GM21360 (cell line): ENCODE measurements around the gene MYO9A.
"Not testable (repeated sequence)": the region's sequence is repeated elsewhere in the genome, so short reads cannot be mapped to it uniquely, and the experiment has no call there.

Source experiments
- ATAC-seq: cut with Tn5 transposase; IDR thresholded peaks from one replicate; pipeline ENCODE4 v1.9.1; 2021; ENCODE audit warnings: mild to moderate bottlenecking, moderate library complexity; ENCODE audit not compliant: unreplicated experiment

The MYO9A gene

DNA sequence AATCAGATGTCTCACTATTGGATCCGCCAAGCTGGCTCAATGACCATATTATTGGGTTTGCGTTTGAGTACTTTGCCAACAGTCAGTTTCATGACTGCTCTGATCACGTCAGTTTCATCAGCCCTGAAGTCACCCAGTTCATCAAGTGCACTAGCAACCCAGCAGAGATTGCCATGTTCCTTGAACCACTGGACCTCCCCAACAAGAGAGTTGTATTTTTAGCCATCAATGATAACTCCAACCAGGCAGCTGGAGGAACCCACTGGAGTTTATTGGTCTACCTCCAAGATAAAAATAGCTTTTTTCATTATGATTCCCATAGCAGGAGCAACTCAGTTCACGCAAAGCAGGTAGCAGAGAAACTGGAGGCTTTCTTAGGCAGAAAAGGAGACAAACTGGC lies 21.7 kb upstream of the MYO9A start:
- no peak for ATAC-seq

DNA sequence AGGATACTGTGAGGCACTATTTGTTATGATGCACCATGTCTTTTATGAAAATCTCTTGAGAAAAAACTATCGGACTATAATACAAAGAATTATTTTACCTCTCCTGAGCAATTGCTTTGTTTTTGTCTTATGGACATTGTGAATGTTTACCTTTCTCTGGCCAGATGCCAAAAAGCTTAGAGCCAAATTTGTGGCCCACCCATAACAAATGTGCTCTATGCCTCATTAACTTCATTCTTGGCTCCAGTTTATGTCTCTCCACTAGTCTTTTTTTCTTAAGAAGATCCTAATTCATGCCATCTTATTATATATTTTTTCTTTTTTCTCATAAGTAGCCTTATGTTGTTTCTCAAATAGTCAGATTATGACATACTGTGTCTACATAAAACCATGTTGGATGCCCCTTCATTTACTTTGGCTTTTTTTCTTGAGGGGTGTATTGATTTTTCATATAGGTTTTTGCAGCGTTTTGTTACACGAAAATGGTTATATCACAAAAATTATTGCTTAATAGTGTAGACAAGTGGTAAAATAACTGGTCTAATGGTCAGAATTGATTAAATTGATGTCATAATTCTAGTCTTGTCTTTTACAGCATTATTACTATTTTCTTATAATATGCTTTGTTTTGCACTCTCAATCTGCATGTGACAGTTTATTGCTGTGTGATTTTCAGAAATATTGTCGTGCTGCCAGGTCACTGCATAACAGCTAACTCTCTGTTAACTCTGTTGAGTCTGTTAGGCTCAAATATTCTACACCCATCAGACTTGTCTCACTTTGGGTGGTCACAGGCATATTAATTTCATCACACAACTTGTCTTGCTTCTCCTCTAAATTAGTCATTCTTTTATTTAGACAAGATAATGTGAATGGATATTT lies 18.5 kb upstream of the MYO9A start:
- ATAC-seq: no peak

DNA sequence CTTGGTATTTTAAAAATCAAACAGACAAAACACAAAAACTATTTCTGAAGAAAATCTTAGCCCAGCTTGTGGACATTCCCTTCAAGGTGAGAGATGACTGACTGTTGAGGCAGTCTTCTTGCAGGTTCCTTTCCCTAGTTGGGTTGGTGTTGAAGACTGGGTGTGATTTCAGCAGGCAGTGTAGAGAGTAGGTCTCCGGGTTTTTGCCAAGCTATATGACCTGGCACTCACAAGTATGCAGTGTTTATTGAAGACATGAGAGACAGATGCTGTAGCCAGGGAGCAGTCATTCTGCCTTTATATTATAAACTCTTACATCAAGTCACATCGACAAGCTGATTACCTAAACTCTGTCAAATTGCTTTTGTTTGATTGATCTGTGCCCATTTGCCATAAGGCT lies 17.8 kb upstream of the MYO9A start:
- ATAC-seq: no peak

DNA sequence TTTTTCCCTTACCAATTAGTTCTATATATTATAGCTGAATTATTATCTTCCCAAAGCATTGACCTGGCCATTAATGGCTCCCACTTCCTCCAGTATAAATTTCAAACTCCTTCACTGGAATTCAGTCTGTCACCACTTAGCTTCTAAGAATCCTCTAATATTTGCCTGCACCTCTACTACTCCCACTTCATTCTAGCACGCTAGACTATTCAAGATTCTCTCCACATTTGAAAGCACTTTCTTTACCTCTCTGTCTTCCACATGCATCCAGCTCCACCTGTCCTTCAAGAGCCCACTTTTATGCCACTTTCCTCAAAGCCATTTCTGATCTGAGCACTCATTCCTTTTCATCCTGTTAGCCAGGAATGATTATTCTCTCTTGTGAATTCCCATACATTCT lies 15.3 kb upstream of the MYO9A start:
- ATAC-seq: no peak

DNA sequence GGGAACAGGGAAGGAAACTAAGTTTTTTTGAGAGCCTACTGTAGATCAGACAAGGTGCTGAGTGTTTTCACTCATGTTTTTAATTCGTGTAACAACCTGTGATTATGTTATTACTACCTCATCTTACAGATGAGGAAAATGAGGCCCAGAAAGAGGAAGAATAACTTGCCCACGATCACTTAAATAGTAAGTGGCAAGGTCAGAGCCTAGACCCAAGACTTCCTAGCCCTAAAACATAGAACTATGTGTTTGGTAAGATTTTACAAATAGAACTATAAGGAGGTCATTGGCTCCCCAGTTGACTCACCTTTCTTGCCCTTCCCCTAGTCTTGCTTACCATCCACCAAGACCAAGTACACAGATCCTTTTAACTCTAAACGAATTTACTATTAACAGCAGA lies 14.0 kb upstream of the MYO9A start:
- no peak for ATAC-seq

DNA sequence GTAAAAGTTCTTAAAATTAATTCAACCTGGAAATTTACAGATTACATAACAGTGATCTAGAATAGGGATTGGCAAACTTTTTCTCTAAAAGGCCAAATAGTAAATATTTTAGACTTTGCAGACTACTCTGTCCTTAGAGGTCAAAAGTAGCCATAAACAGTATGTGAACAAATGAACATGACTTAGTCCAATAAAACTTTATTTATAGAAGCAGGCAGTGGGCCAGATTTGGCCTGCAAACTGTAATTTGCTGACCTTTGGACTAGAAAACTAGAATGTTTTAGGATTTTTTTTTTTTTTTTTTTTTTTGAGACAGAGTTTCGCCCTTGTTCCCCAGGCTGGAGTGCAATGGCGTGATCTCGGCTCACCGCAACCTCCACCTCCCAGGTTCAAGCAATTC lies 12.3 kb upstream of the MYO9A start:
- ATAC-seq: no peak

DNA sequence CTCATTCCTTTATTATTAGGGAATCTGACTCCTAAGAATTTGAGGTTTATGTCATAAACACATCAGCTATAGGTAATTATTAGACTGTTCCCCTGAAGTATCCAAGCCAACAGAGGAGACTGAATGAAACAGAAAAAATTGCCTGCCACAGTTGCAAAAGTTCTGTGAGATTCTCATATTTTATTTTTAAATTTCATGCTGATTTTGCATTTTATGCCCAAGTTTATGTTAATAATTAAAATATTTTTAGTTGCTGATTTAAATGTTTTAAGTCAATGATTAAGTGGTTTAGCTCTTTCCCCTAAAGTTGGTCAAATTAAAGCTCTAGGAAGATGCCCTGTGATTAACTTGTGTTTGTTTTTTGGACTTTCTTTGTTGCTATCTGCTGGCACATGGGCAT lies 10.4 kb upstream of the MYO9A start:
- ATAC-seq: no peak

DNA sequence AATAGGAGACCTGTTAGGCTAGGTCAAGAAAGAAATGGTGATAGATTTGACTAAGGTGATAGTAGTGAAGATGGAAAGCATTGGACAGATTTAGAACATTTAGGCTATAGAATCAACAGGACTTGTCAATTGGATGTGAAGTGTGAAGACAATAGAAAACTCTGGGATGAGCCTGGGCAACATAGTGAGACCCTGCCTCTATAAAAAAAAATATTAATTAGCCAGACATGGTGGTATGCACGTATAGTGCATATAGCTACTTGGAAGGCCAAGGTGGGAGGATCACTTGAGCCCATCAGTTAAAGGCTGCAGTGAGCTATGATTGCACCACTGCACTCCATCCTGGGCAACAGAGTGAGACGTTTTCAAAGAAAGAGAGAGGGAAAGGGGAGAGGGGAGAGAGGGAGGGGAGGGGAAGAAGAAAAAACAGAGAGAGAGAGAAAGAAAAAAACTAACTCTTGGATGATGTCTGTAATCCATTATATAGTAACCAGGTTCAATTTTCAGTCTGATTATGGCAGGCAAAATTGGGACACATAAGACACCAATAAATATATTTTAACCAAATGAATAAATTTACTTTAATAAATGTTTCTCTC lies 9.9 kb upstream of the MYO9A start:
- no peak for ATAC-seq

DNA sequence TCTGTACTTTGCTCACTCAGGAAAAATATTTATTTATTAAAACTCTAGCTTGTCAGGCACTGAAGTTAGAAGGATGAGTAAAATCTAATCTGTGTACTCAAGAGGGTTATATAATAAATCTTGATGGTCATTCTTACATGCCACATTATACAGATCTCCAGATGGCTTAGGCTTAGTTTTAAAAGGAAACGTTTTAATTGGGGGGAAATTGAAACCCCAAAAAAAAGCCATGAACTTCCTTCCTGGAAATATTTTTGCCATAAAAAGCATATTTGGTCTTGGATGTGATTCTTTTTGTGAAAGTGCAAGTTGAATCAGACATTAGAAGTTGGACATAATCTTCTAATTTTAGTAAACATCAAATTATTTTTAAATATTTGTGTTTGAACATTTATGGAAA lies 6.3 kb upstream of the MYO9A start:
- no peak for ATAC-seq

DNA sequence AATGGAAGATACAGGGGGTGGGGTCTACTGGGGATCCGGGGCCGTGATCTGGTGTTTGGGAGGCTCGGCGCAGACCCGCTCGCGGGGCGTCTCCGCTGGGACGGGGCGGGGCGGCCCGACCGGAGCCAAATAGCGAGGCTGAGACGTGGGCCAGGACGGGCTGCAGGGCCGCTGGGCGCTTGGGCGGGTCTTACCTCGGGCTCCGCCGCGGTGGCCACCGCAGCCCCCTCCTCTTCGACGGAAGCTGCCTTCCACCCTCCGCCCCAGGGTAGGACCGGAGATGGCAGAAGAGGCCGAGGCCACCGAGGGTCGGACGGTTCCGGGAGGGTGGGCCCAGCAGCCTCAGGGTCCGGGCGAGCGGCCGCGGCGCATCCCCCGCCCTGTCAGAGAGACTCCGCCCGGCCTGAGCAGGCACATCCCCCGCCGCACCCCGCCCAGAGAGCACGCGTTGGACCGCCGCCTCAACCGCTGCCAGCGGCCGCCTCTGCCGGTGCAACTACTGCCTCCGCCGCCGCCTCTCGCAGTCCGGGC lies 399 bp downstream of the MYO9A start:
- peak; percentile 66 for ATAC-seq

DNA sequence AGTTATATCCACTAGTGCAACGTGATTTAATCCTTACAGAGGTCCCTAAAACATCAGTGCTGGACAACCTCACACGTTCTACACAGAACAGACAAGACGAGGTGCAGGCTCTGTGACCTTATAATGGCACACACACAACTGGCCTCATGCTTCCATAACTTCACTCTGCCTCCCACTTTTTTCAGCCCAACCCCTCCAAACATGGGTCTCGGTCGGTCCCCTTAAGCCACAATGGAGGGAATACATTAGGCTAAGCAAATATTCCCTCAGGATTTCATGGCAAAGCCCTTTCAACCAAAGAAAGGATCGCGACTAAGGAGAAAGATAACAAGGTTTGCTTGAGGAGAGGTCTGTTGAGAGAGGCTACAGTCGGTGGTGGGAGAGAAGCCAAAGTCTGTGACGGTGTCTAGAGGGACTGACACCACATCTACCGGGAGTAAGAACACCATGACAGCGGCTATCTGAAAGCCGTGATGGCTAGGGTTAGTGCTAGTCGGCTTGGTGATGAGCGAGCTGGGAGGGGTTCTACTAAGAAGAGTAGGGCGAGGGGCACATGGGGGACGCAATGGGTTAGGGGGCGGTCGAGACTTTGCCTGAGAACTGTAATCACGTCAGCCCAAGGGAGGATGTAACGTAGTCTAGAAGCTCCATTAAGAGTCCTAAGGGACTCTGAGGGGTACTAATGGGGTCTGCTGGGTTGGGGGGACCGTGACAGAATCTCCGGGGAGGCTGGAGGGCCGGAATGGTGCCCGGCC lies 1.0 kb downstream of the MYO9A start:
- ATAC-seq: peak; percentile 3

DNA sequence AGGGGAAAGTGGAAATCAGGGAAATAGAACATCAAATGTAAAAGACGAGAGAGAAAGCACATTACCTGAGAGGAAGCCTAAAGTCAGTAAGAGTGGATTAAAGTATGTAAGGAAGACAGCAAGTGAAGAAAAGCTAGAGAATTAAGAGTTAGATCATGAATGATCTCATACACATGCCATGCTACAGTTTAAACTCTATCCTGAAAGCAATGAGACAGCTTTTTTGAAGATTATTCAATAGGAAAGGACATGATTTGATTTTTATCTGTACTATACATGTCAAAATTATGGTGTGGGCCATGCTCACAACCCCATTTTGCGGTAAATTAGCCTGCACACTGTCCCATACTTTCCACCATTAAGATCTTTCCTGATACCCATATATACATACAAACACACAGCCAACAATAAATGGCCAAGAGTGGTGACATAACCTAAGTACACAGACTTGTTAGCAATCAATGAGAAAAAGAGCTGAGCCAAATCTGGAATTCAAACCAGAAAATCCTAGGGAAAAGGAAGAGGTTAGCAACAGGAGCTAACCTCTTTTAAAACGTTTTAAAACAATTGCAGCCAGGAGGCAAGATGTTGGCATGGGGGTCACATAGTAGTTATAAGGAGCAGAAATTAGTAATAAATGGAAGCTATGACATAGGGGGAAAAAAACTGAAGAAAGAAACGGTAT lies 4.5 kb downstream of the MYO9A start:
- no peak for ATAC-seq

DNA sequence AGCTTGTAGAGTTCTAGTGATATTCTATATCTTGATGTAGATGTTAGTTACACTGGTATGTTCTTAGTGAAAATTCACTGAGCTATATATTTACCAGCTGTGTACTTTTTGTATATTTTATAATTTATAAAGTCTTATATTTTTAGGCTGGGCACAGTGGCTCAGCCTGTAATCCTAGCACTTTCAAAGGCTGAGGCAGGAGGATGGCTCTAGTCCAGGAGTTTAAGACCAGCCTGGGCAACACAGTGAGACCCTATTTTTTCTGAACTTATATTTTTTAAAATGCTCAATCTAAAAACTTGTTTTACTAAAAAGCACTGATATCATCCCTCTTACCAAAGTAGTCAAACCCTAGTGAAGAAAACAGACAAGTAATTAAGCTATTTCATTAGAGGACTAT lies 5.1 kb downstream of the MYO9A start:
- ATAC-seq: no peak

DNA sequence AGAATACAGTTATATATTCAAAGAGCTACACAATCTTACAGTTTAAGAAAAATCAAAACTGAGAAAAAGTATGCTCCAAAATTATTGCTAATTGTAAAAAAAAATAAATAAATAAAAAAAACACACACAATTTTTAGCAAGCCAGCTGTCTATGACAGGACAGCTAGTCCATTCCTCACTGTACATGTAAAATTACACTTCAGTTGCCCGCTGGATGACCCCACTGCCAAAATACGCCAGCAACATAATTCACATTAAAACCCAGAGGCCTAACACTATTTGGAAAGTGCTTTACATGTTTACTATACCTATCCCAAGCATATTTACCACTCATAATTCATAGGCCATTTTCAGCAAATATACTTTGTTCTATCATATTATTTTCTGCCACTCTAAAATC lies 5.8 kb downstream of the MYO9A start:
- ATAC-seq: no peak

DNA sequence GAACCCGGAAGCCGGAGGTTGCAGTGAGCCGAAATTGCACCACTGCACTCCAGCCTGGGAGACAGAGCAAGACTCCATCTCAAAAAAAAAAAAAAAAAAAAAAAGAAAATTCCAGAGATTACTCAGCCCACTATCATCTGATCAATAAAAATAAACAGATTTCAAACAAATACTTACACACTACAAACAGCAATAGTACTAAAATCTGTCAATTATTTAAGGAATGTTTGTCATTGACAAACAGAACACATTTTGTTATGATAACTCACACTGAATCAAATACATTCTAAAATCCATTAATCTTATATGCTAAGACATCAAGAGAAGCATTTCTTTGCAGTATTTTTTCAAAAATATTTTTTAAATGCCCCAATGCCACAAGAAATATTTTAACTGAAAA lies 7.6 kb downstream of the MYO9A start:
- ATAC-seq: no peak

DNA sequence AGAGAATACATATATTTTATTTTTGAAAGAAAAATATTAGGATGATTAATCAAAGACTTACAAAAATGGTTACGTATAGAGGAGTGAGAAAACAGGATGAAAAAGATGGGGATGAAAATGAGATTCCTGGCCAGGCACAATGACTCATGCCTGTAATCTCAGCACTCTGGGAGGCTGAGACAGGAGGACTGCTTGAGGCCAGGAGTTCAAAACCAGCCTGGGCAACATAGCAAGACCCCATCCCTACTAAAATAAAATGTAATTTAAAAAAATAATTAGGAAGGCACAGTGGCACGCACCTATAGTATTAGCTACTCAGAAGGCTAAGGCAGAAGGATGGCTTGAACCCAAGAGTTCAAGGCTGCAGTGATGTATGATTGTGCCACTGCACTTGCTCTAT lies 11.9 kb downstream of the MYO9A start:
- no peak for ATAC-seq

DNA sequence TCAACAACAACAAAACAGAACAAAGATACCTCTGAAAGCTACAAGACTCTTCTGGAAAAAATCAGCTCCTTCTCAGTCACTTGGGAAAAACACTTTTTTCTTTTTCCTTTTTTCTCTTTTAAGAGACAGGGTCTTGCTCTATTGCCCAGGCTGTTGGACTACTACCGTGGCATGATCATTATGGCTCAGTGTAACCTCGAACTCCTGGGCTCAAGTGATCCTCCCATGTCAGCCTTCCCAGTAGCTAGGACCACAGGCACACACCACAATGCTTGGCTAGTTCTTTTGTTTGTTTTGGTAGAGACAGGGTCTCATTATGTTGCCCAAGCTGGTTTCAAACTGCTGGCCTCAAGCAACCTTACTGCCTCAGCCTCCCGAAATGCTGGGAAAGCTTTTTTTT lies 12.8 kb downstream of the MYO9A start:
- ATAC-seq: no peak

DNA sequence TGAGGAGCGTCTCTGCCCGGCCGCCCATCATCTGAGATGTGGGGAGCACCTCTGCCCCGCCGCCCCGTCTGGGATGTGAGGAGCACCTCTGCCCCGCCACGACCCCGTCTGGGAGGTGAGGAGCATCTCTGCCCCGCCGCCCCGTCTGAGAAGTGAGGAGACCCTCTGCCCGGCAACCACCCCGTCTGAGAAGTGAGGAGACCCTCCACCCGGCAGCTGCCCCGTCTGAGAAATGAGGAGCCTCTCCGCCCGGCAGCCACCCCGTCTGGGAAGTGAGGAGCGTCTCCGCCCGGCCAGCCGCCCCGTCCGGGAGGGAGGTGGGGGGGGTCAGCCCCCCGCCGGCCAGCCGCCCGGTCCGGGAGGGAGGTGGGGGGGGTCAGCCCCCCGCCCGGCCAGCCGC lies 17.4 kb downstream of the MYO9A start:
- ATAC-seq: not testable (repeated sequence)

DNA sequence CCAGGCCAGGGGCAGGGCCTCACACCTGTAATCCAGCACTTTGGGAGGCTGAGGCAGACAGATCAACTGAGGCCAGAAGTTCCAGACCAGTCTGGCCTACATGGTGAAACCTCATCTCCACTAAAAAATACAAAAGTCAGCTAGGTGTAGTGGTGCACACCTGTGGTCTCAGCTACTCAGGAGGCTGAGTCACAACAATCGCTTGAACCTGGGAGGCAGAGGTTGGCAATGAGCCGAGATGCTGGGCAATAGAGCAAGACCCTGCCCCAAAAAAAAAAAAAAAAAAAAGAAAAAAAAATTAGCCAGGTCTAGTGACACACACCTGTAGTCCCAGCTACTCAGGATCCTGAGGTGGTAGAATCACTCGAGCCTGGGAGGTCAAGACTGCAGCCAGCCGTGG lies 18.8 kb downstream of the MYO9A start:
- ATAC-seq: no peak

DNA sequence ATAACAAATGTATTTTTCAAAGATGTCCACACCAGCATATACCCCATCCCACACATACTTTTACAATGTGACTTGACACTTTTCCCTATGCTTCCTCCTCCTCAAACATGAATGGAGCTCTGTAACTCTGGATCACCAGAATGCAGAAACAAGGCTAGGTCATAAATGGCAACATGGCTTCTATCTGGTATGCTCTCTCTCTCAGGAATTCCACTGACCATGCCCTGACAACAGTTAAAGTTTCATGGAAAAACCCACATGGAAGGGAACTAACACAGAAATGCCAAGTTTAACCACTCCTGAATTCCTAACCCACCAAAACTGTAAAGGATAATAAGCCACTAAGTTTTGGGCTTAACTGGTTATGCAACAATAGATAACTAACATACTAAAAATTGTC lies 19.9 kb downstream of the MYO9A start:
- no peak for ATAC-seq

DNA sequence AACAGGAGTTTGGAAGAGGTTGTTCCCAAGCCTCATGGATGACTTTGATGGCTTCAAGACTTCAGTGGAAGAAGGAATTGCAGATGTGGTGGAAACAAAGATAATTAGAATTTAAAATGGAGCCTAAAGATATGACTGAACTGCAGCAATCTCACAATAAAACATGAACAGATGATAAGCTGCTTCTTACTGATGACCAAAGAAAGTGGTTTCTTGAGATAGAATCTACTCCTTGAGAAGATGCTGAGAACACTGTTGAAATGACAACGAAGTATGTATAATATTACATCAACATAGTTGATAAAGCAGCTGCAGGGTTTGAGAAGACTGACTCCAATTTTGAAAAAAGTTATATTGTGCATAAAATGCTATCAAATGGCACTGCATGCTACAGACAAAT lies 21.2 kb downstream of the MYO9A start:
- ATAC-seq: no peak
